Measurements from ENCODE around the gene NDUFA11. TPM values are rescaled to one million over a fixed set of nuclear protein-coding genes. Genes with fewer than 3 reads are reported as not detected.

NDUFA11 gene
- total RNA-seq (2022; extraction: Qiagen RNA extraction; ENCODE audit: low read depth): 196 to 305 TPM (median 288 TPM) in 5 replicates

DNA sequence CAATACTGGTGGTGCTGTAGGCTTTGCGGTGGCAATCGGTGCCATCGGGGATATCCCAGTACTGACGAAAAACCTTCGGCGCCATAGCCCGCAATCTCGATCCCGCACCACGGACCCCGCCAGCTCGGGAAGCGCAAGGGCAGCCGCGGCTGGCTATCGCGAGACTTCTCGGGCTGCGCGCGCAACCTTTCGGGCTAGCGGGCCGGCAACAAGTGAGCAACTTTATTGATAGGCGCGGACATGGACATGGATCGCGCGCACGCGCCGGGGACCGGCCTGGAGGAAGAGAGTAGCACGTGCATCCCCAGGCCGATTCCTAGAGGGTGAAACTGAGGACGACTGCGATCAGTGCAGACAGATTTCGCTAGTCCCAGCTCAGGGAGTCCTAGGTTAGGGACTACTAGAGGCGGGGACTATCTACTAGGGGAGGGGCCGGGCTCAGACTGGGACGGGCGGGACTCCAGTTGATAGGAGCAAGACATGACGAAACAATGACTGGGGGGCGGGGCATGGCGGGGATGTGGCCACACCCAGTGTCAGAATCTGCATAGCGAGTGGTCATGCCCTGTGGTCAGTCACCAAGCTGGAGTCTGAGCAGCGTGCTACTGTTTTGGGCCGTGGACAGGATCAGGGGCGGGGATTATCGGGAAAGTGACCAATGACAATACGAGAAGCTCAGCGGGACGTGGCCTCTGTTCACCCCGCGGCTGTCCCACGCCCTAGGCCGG, at the start of gene NDUFA11:
TSS of gene NDUFA11 (minus strand) at position 167 of the 728 bp plus-strand sequence. CDS start at position 85, 82 bp downstream.

GRCh38 chr19:5913739-5914357, 10.3 kb upstream of the NDUFA11 start, which contains the start of gene CAPS:
Gene CAPS (plus strand): TSS chr19:5914254. CDS start chr19:5914407, 153 bp downstream.

GRCh38 chr19:5904352-5905113, 943 bp upstream of the NDUFA11 start, which contains the start of gene VMAC:
Gene VMAC (plus strand): TSS chr19:5904872. CDS start chr19:5904891, 19 bp downstream.

GRCh38 chr19:5851302-5851701, 52.3 kb downstream of the NDUFA11 start, which contains the start of gene FUT3:
Gene FUT3 (minus strand): TSS chr19:5851449.

Other genes starting within 250 kb of the NDUFA11 start
- 52.3 to 71.7 TPM (median 63.8 TPM) in 5 replicates for gene MICOS13, start 223.3 kb downstream of the NDUFA11 start, total RNA-seq (2022; extraction: Qiagen RNA extraction; ENCODE audit: low read depth)
- gene HSD11B1L, start 222.8 kb downstream of the NDUFA11 start, total RNA-seq (2022; extraction: Qiagen RNA extraction; ENCODE audit: low read depth): 3.8 to 4.9 TPM (median 4.5 TPM) in 5 replicates
- 721 to 887 TPM (median 768 TPM) in 5 replicates for gene RPL36, start 213.5 kb downstream of the NDUFA11 start, total RNA-seq (2022; extraction: Qiagen RNA extraction; ENCODE audit: low read depth)
- 47.0 to 62.5 TPM (median 60.5 TPM) in 5 replicates for gene LONP1, start 183.6 kb downstream of the NDUFA11 start, total RNA-seq (2022; extraction: Qiagen RNA extraction; ENCODE audit: low read depth)
- 0.05 TPM in 1 of 5 replicates, not detected in the others for gene CATSPERD, start 183.2 kb downstream of the NDUFA11 start, total RNA-seq (2022; extraction: Qiagen RNA extraction; ENCODE audit: low read depth)
- gene PRR22, start 119.0 kb downstream of the NDUFA11 start, total RNA-seq (2022; extraction: Qiagen RNA extraction; ENCODE audit: low read depth): 1.4 to 3.2 TPM (median 2.7 TPM) in 5 replicates
- gene DUS3L, start 112.6 kb downstream of the NDUFA11 start, total RNA-seq (2022; extraction: Qiagen RNA extraction; ENCODE audit: low read depth): 27.8 to 31.9 TPM (median 30.1 TPM) in 5 replicates
- 0.27 to 0.96 TPM (median 0.58 TPM) in 5 replicates for gene NRTN, start 98.7 kb downstream of the NDUFA11 start, total RNA-seq (2022; extraction: Qiagen RNA extraction; ENCODE audit: low read depth)
- gene FUT6, start 64.1 kb downstream of the NDUFA11 start, total RNA-seq (2022; extraction: Qiagen RNA extraction; ENCODE audit: low read depth): not detected in 5 replicates
- 0.03 TPM in 1 of 5 replicates, not detected in the others for gene FUT3, start 52.3 kb downstream of the NDUFA11 start, total RNA-seq (2022; extraction: Qiagen RNA extraction; ENCODE audit: low read depth)
- gene FUT5, start 33.2 kb downstream of the NDUFA11 start, total RNA-seq (2022; extraction: Qiagen RNA extraction; ENCODE audit: low read depth): not detected in 5 replicates
- 0.36 to 0.64 TPM (median 0.48 TPM) in 5 replicates for gene VMAC, start 1.1 kb upstream of the NDUFA11 start, total RNA-seq (2022; extraction: Qiagen RNA extraction; ENCODE audit: low read depth)
- 0.91 to 1.5 TPM (median 1.1 TPM) in 5 replicates for gene CAPS, start 10.5 kb upstream of the NDUFA11 start, total RNA-seq (2022; extraction: Qiagen RNA extraction; ENCODE audit: low read depth)
- 43.7 to 50.9 TPM (median 45.8 TPM) in 5 replicates for gene RANBP3, start 74.3 kb upstream of the NDUFA11 start, total RNA-seq (2022; extraction: Qiagen RNA extraction; ENCODE audit: low read depth)
- gene RFX2, start 206.7 kb upstream of the NDUFA11 start, total RNA-seq (2022; extraction: Qiagen RNA extraction; ENCODE audit: low read depth): 5.4 to 8.3 TPM (median 6.9 TPM) in 5 replicates
- not detected in 5 replicates for gene ACSBG2, start 231.9 kb upstream of the NDUFA11 start, total RNA-seq (2022; extraction: Qiagen RNA extraction; ENCODE audit: low read depth)

All from A549 treated with CpdA at 1 μM for 4 hours (cell line).